ENCODE measurements around the gene SCYL2. TPM values are rescaled to one million over a fixed set of nuclear protein-coding genes. Genes with fewer than 3 reads are reported as not detected.
"Not testable (repeated sequence)": the region's sequence is repeated elsewhere in the genome, so short reads cannot be mapped to it uniquely, and the experiment has no call there.

SCYL2 gene
- total RNA-seq, 4 donors from 2014 or later = 24.6 to 103 (median 42.5) TPM

GRCh38 chr12:100258127-100258526 lies 8.8 kb upstream of the SCYL2 start:
- DNase-seq = no peak
- TF ChIP-seq POLR2A (IDR thresholded peaks at IDR 0.05) = no peak
- no peak for TF ChIP-seq CTCF (IDR thresholded peaks at IDR 0.05)
- no peak overlapping the region for H3K4me3 ChIP-seq
- intact Hi-C loops (cut with DNase I; ENCODE audit: low total_unique reads) = no loop called here
- no peaks in the 10 kb centered on the region for H3K36me3 ChIP-seq
- H3K9me3 ChIP-seq = no peaks in the 10 kb centered on the region
- H3K27me3 ChIP-seq = no peaks in the 10 kb centered on the region
- H3K27ac ChIP-seq = no peak overlapping the region
- H3K4me1 ChIP-seq = no peaks in the 10 kb centered on the region

GRCh38 chr12:100263131-100263530 lies 3.8 kb upstream of the SCYL2 start:
- Histone ChIP-seq H3K4me1 (no peaks in the 10 kb centered on the region), H3K27me3 (no peaks in the 10 kb centered on the region), H3K4me3 (no peak overlapping the region), H3K27ac (no peak overlapping the region), H3K9me3 (no peaks in the 10 kb centered on the region), H3K36me3 (no peaks in the 10 kb centered on the region)
- TF ChIP-seq POLR2A (IDR thresholded peaks at IDR 0.05) (no peak), CTCF (IDR thresholded peaks at IDR 0.05) (no peak)
- no peak for DNase-seq
- intact Hi-C loops (cut with DNase I; ENCODE audit: low total_unique reads) = no loop called here

- H3K4me3 ChIP-seq; intact Hi-C loops (cut with DNase I; ENCODE audit: low total_unique reads); H3K36me3 ChIP-seq; H3K4me1 ChIP-seq; H3K27me3 ChIP-seq; H3K27ac ChIP-seq; H3K9me3 ChIP-seq; DNase-seq: not testable (repeated sequence)
Observed at GRCh38 chr12:100265107-100265506, 1.9 kb upstream of the SCYL2 start.

- TF ChIP-seq POLR2A (IDR thresholded peaks at IDR 0.05) (no peak), CTCF (IDR thresholded peaks at IDR 0.05) (no peak)
- Histone ChIP-seq H3K36me3 (no peaks in the 10 kb centered on the region), H3K27ac (peak overlapping the region; percentile 95), H3K4me3 (peak overlapping the region; percentile 59 to 93), H3K27me3 (no peaks in the 10 kb centered on the region), H3K9me3 (no peaks in the 10 kb centered on the region), H3K4me1 (no peaks in the 10 kb centered on the region)
- intact Hi-C loops (cut with DNase I; ENCODE audit: low total_unique reads) = no loop called here
- no peak for DNase-seq
Observed at GRCh38 chr12:100265732-100266584, 1.0 kb upstream of the SCYL2 start.

GRCh38 chr12:100266585-100266834 lies 467 bp upstream of the SCYL2 start:
- Histone ChIP-seq H3K4me3 (peak overlapping the region; percentile 59 to 93), H3K27me3 (no peaks in the 10 kb centered on the region), H3K9me3 (no peaks in the 10 kb centered on the region), H3K4me1 (no peaks in the 10 kb centered on the region), H3K27ac (peak overlapping the region; percentile 95), H3K36me3 (no peaks in the 10 kb centered on the region)
- DNase-seq = peak in 1 of 2 donors; percentile 94
- TF ChIP-seq POLR2A (IDR thresholded peaks at IDR 0.05) (no peak), CTCF (IDR thresholded peaks at IDR 0.05) (no peak)
- intact Hi-C loops (cut with DNase I; ENCODE audit: low total_unique reads) = no loop called here
